GM21786 (cell line): ENCODE measurements around the gene OR6C74.

ENCODE experiments used
- ATAC-seq: cut with Tn5 transposase; IDR thresholded peaks from one replicate; pipeline ENCODE4 v1.9.1; 2021; ENCODE audit not compliant: unreplicated experiment

The OR6C74 gene

GRCh38 chr12:55244309-55244708 lies at the start of gene OR6C74:
Gene OR6C74 (plus strand): TSS chr12:55244609. CDS start chr12:55247288, 2,679 bp downstream.
- no peak for ATAC-seq

- no peak for ATAC-seq
Observed at GRCh38 chr12:55220725-55221124, 23.7 kb upstream of the OR6C74 start, which contains the start of gene OR10A7. Gene OR10A7 (plus strand): TSS chr12:55221025. CDS start chr12:55221025, 0 bp downstream.

GRCh38 chr12:55226523-55226922 lies 17.9 kb upstream of the OR6C74 start:
- no peak for ATAC-seq

- no peak for ATAC-seq
Observed at GRCh38 chr12:55227643-55228042, 16.8 kb upstream of the OR6C74 start.

- ATAC-seq, result no peak
Observed at GRCh38 chr12:55246159-55246558, 1.8 kb downstream of the OR6C74 start.

- no peak for ATAC-seq
Observed at GRCh38 chr12:55250944-55251343, 6.5 kb downstream of the OR6C74 start.

- ATAC-seq, result no peak
Observed at GRCh38 chr12:55253281-55253680, 8.9 kb downstream of the OR6C74 start.

- ATAC-seq, result no peak
Observed at GRCh38 chr12:55256831-55257230, 12.4 kb downstream of the OR6C74 start.

- no peak for ATAC-seq
Observed at GRCh38 chr12:55258303-55258702, 13.9 kb downstream of the OR6C74 start.

GRCh38 chr12:55280991-55281390 lies 36.6 kb downstream of the OR6C74 start:
- no peak for ATAC-seq

- no peak for ATAC-seq
Observed at GRCh38 chr12:55289999-55290398, 45.6 kb downstream of the OR6C74 start.
